HepG2 (cell line): ENCODE results near the gene ZBTB26. TPM values are rescaled to one million over a fixed set of nuclear protein-coding genes. Genes with fewer than 3 reads are reported as not detected.

ENCODE experiments used
- CHD2 ChIP-seq: IDR thresholded peaks from 2 replicates; pipeline ENCODE4 v1.6.1; 2011; ENCODE audit warnings: low read depth, low read length, improper control_type of control experiment
- FOSL1 ChIP-seq: sonication (generic); formaldehyde crosslinking; IDR thresholded peaks from 2 replicates; pipeline ENCODE4 v1.9.0; 2021; ENCODE audit warnings: missing genetic modification reagents, borderline replicate concordance
- ISL2 ChIP-seq: sonication (generic); formaldehyde crosslinking; IDR thresholded peaks from 2 replicates; pipeline ENCODE4 v1.5.0; 2020; ENCODE audit warnings: missing genetic modification reagents
- MAFK ChIP-seq, 2 experiments: IDR thresholded peaks in 1 of 2; conservative IDR thresholded peaks in 1 of 2; 2 replicates each; pipeline ENCODE4 v1.6.1; 2011; ENCODE audit warnings: improper control_type of control experiment in 2 of 2, low read length in 2 of 2
- MXD4 ChIP-seq: IDR thresholded peaks from 2 replicates; pipeline ENCODE4 v1.6.1; 2016; ENCODE audit warnings: mild to moderate bottlenecking, missing biosample characterization, missing genetic modification reagents
- PCBP1 ChIP-seq: fragments of 200-400 bp; formaldehyde crosslinking; IDR thresholded peaks from 2 replicates; pipeline ENCODE4 v1.6.1; 2017; ENCODE audit warnings: mild to moderate bottlenecking, low read depth, low read length, borderline replicate concordance
- PHF8 ChIP-seq: sonication (generic); formaldehyde crosslinking; IDR thresholded peaks from 2 replicates; pipeline ENCODE4 v1.5.0; 2020; ENCODE audit warnings: missing genetic modification reagents
- ZNF530 ChIP-seq: sonication (generic); formaldehyde crosslinking; IDR thresholded peaks from 2 replicates; pipeline ENCODE4 v1.5.0; 2020; ENCODE audit warnings: low read depth, mild to moderate bottlenecking, missing genetic modification reagents
- ZZZ3 ChIP-seq: sonication (generic); formaldehyde crosslinking; IDR thresholded peaks from 2 replicates; pipeline ENCODE4 v1.4.0; 2020; ENCODE audit warnings: missing genetic modification reagents, mild to moderate bottlenecking, borderline replicate concordance
- polyA plus RNA-seq, 8 experiments: library from polyadenylated mRNA; depleted of rRNA in 3 of 8; stranded (reverse) in 7 of 8; unstranded in 1 of 8; fragments of >200 nt; fragmentation: Illumina TruSeq in 4 of 8; extraction: Trizol in 4 of 8; gene quantifications; 2 replicates each; pipeline versions ENCODE4 v1.2.1 to v1.2.3, GENCODE V29; 2011 to 2016; ENCODE audit warnings: low read depth in 4 of 8, missing spikeins in 1 of 8, mixed read lengths in 1 of 8; ENCODE audit not compliant: insufficient read depth in 1 of 8
- total RNA-seq, 5 experiments: library from RNA; depleted of rRNA; stranded (reverse); fragments of >200 nt; fragmentation: Illumina TruSeq; extraction: Trizol; gene quantifications; 2 replicates each; pipeline ENCODE4 v1.2.3, GENCODE V29; 2016; ENCODE audit warnings: low read depth in 1 of 5
- TF ChIP-seq, protein P1 (sequence below), 2 experiments: fragments of 450-650 bp in 1 of 2; sonication (generic) in 1 of 2; formaldehyde crosslinking in 1 of 2; IDR thresholded peaks; 2 replicates each; pipeline versions ENCODE4 v1.6.1 to v1.8.0; 2016 to 2022; ENCODE audit warnings: antibody characterized with exemption in 1 of 2, mild to moderate bottlenecking in 1 of 2, missing genetic modification reagents in 1 of 2
- TF ChIP-seq, protein P2 (sequence below): sonication (generic); formaldehyde crosslinking; IDR thresholded peaks from 2 replicates; pipeline ENCODE4 v1.4.0; 2020; ENCODE audit warnings: missing genetic modification reagents, low read depth, mild to moderate bottlenecking, borderline replicate concordance
- TF ChIP-seq, protein P3 (sequence below): sonication (generic); formaldehyde crosslinking; IDR thresholded peaks from 2 replicates; pipeline ENCODE4 v1.4.0; 2020; ENCODE audit warnings: mild to moderate bottlenecking, low read depth, missing genetic modification reagents
- TF ChIP-seq, protein P4 (sequence below): sonication (generic); formaldehyde crosslinking; IDR thresholded peaks from 2 replicates; pipeline ENCODE4 v1.4.0; 2020; ENCODE audit warnings: missing genetic modification reagents

The ZBTB26 gene
- total and polyA plus RNA-seq, 2 of the 13 experiments (the other 11 are each of a cell fraction or from before 2014, with no cell fraction given), result 4.5 to 8.6 TPM

GRCh38 chr9:122931226-122932121 is at the start of gene ZBTB26 (continued):
- TF ChIP-seq, protein P1, sequence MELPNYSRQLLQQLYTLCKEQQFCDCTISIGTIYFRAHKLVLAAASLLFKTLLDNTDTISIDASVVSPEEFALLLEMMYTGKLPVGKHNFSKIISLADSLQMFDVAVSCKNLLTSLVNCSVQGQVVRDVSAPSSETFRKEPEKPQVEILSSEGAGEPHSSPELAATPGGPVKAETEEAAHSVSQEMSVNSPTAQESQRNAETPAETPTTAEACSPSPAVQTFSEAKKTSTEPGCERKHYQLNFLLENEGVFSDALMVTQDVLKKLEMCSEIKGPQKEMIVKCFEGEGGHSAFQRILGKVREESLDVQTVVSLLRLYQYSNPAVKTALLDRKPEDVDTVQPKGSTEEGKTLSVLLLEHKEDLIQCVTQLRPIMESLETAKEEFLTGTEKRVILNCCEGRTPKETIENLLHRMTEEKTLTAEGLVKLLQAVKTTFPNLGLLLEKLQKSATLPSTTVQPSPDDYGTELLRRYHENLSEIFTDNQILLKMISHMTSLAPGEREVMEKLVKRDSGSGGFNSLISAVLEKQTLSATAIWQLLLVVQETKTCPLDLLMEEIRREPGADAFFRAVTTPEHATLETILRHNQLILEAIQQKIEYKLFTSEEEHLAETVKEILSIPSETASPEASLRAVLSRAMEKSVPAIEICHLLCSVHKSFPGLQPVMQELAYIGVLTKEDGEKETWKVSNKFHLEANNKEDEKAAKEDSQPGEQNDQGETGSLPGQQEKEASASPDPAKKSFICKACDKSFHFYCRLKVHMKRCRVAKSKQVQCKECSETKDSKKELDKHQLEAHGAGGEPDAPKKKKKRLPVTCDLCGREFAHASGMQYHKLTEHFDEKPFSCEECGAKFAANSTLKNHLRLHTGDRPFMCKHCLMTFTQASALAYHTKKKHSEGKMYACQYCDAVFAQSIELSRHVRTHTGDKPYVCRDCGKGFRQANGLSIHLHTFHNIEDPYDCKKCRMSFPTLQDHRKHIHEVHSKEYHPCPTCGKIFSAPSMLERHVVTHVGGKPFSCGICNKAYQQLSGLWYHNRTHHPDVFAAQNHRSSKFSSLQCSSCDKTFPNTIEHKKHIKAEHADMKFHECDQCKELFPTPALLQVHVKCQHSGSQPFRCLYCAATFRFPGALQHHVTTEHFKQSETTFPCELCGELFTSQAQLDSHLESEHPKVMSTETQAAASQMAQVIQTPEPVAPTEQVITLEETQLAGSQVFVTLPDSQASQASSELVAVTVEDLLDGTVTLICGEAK (IDR thresholded peaks at IDR 0.05), result peak; percentile 72
- TF ChIP-seq, protein P1 (CRISPR knock-in tag; IDR thresholded peaks at IDR 0.05), result peak; percentile 73
- no peak for TF ChIP-seq ZZZ3 (CRISPR knock-in tag)
- TF ChIP-seq, protein P2, sequence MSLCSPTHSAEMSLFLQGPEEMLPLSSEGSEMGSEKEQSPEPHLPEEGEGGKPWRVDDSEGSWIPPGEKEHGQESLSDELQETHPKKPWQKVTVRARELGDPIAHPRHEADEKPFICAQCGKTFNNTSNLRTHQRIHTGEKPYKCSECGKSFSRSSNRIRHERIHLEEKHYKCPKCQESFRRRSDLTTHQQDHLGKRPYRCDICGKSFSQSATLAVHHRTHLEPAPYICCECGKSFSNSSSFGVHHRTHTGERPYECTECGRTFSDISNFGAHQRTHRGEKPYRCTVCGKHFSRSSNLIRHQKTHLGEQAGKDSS (CRISPR knock-in tag), result peak; percentile 88; the same call in 1 of the 2 replicates
- peak; percentile 96 for TF ChIP-seq PCBP1
- peak; percentile 30 for TF ChIP-seq MXD4 (CRISPR knock-in tag)
- TF ChIP-seq MAFK (conservative IDR thresholded peaks at IDR 0.05 in 1 of 2, IDR thresholded peaks at IDR 0.05 in 1 of 2; ENCODE audit: low read length in 2 of 2), result no peak
- TF ChIP-seq, protein P3, sequence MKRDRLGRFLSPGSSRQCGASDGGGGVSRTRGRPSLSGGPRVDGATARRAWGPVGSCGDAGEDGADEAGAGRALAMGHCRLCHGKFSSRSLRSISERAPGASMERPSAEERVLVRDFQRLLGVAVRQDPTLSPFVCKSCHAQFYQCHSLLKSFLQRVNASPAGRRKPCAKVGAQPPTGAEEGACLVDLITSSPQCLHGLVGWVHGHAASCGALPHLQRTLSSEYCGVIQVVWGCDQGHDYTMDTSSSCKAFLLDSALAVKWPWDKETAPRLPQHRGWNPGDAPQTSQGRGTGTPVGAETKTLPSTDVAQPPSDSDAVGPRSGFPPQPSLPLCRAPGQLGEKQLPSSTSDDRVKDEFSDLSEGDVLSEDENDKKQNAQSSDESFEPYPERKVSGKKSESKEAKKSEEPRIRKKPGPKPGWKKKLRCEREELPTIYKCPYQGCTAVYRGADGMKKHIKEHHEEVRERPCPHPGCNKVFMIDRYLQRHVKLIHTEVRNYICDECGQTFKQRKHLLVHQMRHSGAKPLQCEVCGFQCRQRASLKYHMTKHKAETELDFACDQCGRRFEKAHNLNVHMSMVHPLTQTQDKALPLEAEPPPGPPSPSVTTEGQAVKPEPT (CRISPR knock-in tag), result peak; percentile 61; the same call in 1 of the 2 replicates
- TF ChIP-seq, protein P4, sequence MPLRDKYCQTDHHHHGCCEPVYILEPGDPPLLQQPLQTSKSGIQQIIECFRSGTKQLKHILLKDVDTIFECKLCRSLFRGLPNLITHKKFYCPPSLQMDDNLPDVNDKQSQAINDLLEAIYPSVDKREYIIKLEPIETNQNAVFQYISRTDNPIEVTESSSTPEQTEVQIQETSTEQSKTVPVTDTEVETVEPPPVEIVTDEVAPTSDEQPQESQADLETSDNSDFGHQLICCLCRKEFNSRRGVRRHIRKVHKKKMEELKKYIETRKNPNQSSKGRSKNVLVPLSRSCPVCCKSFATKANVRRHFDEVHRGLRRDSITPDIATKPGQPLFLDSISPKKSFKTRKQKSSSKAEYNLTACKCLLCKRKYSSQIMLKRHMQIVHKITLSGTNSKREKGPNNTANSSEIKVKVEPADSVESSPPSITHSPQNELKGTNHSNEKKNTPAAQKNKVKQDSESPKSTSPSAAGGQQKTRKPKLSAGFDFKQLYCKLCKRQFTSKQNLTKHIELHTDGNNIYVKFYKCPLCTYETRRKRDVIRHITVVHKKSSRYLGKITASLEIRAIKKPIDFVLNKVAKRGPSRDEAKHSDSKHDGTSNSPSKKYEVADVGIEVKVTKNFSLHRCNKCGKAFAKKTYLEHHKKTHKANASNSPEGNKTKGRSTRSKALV, result peak; percentile 19; the same call in 1 of the 2 replicates
- TF ChIP-seq PHF8, result peak; percentile 99
- 0 out of 2 replicates have a peak, but pooled peaks have one; percentile 10 for TF ChIP-seq CHD2
- TF ChIP-seq ZNF530, result no peak
- TF ChIP-seq ISL2 (CRISPR knock-in tag), result peak; percentile 66
- peak; percentile 34; the same call in 1 of the 2 replicates for TF ChIP-seq FOSL1 (CRISPR knock-in tag)
